GM18870 (cell line): ENCODE results near the gene PPP2R2D.

Experiments
- ATAC-seq: cut with Tn5 transposase; IDR thresholded peaks from one replicate; pipeline ENCODE4 v1.9.1; 2021; ENCODE audit warnings: moderate library complexity; ENCODE audit not compliant: unreplicated experiment

Gene PPP2R2D

GRCh38 chr10:131994435-131994834 is 93.6 kb downstream of the PPP2R2D start:
- ATAC-seq: no peak

GRCh38 chr10:131996466-131997365 is 95.9 kb downstream of the PPP2R2D start:
- no peak for ATAC-seq

GRCh38 chr10:131997366-131998049 is 96.7 kb downstream of the PPP2R2D start:
- no peak for ATAC-seq

- no peak for ATAC-seq
Measured at GRCh38 chr10:131998050-131998844, 97.4 kb downstream of the PPP2R2D start.

- ATAC-seq: no peak
Measured at GRCh38 chr10:131998845-131999681, 98.3 kb downstream of the PPP2R2D start.

GRCh38 chr10:132001238-132001972 is 100.6 kb downstream of the PPP2R2D start:
- ATAC-seq: no peak

GRCh38 chr10:132002004-132002403 is 101.2 kb downstream of the PPP2R2D start:
- no peak for ATAC-seq

GRCh38 chr10:132003282-132003924 is 102.6 kb downstream of the PPP2R2D start:
- no peak for ATAC-seq

GRCh38 chr10:132004052-132004451 is 103.2 kb downstream of the PPP2R2D start:
- ATAC-seq: no peak

GRCh38 chr10:132005147-132005546 is 104.3 kb downstream of the PPP2R2D start:
- no peak for ATAC-seq

GRCh38 chr10:132006966-132007365 is 106.2 kb downstream of the PPP2R2D start:
- no peak for ATAC-seq

GRCh38 chr10:132007681-132008080 is 106.9 kb downstream of the PPP2R2D start:
- no peak for ATAC-seq
